Stimulated activated CD4-positive, alpha-beta T cell treated with anti-CD3 and anti-CD28 coated beads, TNF-alpha, amount 100 ng/mL, for 24 hours (primary cell): ENCODE data around the gene OTOG.
A peak's percentile ranks its signal among the peaks of the same experiment; 100 is the strongest.

Experiments used
- DNase-seq, 3 experiments: peaks; one replicate each; pipeline ENCODE4 v3.0.0-alpha.2; 2020; ENCODE audit warnings: low read depth in 3 of 3

The OTOG gene, protein sequence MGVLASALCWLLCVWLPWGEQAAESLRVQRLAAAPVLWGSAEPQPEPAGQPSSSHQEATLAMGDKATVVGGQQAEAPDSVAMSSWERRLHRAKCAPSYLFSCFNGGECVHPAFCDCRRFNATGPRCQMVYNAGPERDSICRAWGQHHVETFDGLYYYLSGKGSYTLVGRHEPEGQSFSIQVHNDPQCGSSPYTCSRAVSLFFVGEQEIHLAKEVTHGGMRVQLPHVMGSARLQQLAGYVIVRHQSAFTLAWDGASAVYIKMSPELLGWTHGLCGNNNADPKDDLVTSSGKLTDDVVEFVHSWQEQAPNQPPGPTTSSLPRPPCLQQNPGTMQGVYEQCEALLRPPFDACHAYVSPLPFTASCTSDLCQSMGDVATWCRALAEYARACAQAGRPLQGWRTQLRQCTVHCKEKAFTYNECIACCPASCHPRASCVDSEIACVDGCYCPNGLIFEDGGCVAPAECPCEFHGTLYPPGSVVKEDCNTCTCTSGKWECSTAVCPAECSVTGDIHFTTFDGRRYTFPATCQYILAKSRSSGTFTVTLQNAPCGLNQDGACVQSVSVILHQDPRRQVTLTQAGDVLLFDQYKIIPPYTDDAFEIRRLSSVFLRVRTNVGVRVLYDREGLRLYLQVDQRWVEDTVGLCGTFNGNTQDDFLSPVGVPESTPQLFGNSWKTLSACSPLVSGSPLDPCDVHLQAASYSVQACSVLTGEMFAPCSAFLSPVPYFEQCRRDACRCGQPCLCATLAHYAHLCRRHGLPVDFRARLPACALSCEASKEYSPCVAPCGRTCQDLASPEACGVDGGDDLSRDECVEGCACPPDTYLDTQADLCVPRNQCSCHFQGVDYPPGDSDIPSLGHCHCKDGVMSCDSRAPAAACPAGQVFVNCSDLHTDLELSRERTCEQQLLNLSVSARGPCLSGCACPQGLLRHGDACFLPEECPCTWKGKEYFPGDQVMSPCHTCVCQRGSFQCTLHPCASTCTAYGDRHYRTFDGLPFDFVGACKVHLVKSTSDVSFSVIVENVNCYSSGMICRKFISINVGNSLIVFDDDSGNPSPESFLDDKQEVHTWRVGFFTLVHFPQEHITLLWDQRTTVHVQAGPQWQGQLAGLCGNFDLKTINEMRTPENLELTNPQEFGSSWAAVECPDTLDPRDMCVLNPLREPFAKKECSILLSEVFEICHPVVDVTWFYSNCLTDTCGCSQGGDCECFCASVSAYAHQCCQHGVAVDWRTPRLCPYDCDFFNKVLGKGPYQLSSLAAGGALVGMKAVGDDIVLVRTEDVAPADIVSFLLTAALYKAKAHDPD (N-terminal part only)

DNA sequence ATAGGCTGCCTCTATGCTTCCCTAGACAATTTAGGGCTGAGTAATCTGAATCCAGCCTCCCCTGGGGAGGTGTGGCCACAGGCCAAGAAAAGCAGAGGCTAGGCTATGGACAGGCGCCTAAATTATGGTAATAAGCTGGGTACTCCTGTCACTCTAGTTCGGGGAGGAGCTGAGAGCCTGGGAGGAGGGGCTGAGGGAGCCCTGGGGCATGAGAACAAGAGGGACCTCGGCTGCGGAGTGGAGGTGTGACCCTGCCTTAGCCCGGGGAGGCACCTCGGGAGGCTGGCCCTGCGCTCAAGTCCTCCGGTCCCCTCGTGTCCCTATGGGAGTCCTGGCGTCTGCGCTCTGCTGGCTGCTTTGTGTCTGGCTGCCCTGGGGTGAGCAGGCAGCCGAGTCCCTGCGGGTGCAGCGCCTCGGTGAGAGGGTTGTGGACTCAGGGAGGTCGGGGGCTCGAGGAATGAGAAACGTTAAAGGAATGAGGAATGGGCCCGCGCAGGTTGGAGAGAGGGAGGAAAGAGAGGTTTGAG, at the start of gene OTOG:
Gene OTOG, plus strand, starts transcription at position 209 of the 527 bp plus-strand sequence. Its CDS starts 114 bp downstream, at position 323.
- DNase-seq, result no peak

GRCh38 chr11:17498058-17498457, 49.0 kb upstream of the OTOG start:
- no peak for DNase-seq

GRCh38 chr11:17498475-17498874, 48.6 kb upstream of the OTOG start:
- no peak for DNase-seq

GRCh38 chr11:17500673-17501072, 46.4 kb upstream of the OTOG start:
- DNase-seq, result no peak

DNA sequence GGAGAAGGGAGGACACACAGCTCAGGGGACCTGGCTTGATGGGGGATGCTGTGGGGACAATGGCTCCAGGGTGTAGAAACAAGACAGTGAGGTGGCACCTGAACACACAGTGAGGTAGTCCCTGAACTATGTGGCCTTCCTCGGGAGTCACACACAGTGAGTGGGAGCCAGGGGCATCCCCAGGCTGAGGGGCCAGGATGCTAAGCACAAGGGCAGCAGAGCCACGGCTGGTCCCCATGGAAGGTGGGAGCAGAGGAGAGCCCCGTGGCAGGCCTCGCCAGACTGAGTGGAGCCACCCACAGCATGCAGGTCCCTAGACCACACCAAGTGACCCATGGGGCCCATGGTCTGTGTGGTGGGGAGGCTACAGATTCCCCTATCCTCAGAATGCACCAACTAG, 44.4 kb upstream of the OTOG start:
- no peak for DNase-seq

DNA sequence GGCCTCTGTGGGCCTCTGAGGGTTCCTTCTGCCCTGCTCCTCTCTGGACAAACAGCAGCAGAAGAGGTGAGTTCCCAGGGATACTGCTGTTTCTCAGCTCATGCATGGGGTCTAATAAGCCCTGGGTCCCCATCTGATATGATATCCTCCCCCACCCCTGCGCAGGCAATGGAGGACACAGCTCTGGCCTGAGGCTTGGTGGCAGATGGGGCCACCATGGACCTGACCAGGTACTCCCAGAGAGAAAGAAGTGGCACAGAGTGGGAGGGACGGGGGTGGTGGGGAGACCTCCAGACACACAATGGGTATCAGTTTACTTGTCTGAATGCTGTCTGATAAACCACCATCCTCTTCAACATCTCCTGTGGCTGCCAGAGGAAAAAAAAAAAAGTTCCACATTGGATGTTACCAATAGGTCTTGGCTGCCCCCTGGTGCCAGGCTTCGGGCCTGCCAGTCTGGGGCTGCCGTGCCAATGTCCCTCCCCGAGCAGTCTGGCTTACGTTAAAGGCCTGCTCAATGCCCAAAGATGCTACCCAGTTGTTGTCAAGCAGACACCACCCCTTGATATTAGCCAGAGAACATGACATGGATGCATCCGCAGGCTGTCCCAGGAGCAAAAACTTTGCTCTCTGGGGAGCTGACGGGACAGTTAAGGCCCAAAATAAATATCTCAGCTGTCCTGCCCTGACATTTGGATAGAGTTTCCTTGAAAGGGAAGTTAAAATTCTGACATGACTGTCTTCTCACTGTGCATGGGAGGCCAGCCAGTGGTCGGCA, 42.5 kb upstream of the OTOG start:
- DNase-seq, result peak; percentile 54 to 75 (median 57)

GRCh38 chr11:17505146-17505545, 41.9 kb upstream of the OTOG start:
- DNase-seq, result no peak

DNA sequence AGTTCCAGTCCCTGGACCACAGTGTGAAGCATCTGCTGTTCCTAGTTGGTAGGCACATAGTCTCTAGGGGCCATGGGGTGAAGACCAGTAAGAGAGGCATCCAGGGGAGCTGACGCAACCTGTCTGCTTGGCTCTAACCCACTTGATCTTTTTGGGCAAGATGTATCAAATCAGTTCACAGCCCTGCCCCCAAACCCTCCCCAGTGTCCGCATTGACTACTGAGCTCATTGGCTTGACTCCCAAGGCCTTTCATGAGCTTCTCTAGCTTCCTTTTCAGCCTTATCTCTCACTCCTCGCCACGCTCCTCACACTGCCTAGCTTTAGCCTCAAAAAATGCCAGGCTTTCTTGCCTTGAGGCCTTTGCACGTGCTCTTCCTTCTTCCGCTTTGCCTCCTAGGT, 40.7 kb upstream of the OTOG start:
- no peak for DNase-seq

DNA sequence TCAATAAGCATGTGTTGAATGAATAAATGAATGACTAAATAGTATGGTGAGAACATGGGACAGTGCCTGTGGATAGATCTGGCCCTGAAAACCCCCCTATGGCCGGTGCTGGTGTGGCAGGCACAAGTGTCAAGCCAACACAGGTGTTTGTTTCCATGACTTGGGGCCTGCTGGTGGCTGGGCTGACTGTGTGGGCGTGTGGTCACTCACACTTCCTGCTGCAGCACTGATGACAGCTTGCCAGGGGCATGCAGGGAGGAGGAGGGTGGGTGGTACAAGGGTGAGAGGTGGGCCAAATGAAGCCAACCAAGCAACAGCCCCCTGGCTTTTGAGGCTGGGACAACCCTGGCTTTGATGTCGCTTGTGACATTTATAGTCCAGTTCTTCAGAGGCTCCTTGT, 40.1 kb upstream of the OTOG start:
- DNase-seq, result no peak

GRCh38 chr11:17507773-17508172, 39.3 kb upstream of the OTOG start:
- DNase-seq, result no peak

DNA sequence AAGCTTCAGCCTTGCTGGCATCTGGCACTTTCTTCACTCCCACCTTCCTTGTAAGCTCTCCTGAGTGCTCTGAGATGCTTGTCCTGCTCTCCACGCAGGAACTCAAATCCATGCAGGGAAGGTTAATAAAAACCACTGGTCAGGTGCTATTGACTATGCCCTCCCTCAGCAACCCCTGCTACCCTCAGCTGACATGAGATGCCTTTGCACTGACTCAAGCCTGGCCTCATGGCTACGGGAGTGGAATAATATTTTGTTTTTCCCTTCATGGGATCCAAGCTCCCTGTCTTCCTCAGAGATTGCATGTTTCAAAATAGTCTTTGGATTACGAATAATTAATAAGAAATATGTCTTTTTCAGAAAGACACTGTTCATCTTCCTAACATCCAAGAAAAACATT, 38.8 kb upstream of the OTOG start:
- no peak for DNase-seq

- no peak for DNase-seq
Observed at GRCh38 chr11:17508791-17509190, 38.3 kb upstream of the OTOG start.

GRCh38 chr11:17510507-17511206, 36.4 kb upstream of the OTOG start:
- DNase-seq, result no peak

- no peak for DNase-seq
Observed at GRCh38 chr11:17511571-17511970, 35.5 kb upstream of the OTOG start.

DNA sequence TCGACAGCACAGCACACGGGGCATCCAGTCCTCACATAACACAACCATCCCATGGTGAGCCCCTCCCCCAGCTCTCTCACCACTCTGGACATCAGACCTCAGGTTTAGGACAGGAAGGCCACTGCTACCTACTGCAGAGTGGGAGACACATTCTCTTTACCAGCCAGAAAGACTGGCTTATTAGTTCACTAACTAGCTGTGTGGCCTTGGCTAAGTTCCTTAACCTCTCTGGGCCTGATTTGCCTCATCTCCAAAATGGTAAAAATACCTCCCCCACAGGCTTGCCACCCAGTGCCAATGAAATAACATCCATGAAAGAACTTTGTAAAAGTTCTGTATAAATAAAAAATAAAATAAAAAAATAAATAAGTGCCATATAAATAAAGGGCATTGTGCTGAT, 35.0 kb upstream of the OTOG start:
- no peak for DNase-seq

- no peak for DNase-seq
Observed at GRCh38 chr11:17513853-17514252, 33.2 kb upstream of the OTOG start.

DNA sequence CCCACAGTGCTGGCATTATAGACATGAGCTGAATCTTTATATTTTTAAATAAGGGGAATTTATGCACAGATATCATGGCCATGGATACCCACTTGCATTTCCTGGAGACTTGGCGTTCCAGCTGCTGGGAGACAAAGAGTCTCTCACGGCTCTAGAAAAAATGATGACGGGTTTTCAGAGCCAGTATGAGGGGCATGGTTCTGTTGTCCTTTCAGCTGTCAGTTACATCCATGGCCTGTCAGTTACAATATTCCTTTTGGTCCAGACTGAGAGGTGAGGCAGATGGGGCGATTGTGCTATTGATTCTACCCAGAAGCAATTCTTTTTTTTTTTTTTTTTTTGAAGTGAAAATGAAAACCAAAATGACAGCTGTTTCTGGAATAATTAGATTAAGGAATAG, 32.6 kb upstream of the OTOG start:
- DNase-seq, result no peak

DNA sequence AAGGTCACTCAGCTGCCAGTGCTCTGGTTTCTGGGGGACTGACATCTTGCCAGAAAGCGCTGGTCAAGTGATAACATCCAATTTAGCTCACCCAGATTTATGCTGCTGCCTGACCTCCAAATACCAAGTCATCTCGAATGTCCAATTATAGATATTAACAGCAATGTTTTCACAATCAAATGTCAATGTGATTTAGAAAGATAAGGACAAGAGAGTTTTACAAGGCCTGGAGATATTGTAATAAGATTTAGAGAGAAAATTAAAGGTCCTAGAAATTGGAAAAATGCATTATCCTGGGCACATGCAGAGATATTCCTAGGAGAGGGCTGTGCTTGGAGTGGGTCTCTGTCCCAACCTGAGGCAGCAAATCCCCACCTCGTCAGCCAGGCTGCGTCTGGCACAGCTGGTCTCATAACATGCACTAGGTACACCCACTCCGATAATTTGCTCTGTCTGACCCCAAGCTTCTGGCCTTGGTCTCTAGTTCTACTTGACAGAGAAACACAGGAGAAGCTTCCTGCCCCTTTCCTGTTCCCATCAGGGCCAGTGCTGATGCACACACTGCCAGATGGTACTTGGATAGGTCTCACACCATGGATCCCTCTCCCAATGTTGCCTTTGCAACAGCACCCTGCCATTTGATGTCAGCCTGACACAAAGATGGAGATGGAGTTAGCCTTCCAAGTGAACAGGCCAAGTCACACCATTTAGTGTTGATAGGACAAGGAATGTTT, 31.4 kb upstream of the OTOG start:
- DNase-seq, result no peak

GRCh38 chr11:17516551-17517150, 30.4 kb upstream of the OTOG start:
- DNase-seq, result no peak
